DMS79 (cell line): ENCODE data around the gene SMARCA1.

ENCODE experiments used
- DNase-seq: peaks from one replicate; lab custom pipeline; 2025; lab: John Stamatoyannopoulos, UW

SMARCA1 gene

DNA sequence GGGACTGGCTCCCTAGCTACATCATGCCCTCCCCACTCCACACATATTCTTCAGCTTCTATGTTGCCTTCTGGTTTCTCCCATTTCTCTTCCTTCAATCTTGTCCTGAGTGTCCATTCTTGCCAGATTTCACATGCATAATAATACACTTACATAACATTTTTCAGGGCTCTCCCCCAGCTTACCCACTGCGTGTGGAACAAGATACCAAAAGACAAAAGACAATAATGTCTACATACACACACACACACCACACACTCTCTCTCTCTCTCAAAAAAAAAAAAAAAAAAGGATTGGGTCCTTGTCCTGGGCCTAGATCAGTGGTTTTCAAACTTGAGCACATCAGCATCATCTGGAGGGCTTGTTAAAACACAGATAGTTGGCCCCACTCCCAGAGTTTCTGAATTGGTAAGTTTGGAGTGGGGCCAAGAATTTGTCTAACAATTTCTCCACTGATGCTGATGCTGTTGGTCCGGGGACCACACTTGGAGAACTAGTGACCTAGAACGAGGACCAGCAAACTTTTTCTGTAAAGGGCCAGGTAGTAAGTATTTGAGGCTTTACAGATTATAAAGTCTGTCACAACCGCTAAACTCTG is 6.5 kb upstream of the SMARCA1 start:
- DNase-seq = peak; percentile 28

DNA sequence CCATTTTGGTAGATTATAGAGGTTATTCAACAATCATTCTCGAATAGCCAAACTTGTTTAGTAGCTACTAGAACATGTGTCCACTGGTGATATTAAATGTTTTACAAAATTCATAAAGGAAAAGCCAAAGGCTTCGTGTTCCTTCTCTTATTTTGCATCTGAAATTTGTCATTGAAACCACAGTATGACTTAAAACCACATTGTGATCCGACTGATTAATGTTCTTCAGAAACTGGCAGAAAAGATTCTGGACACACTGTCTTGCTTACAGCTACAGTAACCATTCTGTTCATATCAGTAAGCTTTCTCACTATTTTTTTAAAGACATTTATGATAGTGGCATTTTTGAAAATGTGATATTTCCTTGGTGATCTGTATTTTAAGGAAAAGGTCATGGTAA is 2.6 kb upstream of the SMARCA1 start:
- DNase-seq = no peak

DNA sequence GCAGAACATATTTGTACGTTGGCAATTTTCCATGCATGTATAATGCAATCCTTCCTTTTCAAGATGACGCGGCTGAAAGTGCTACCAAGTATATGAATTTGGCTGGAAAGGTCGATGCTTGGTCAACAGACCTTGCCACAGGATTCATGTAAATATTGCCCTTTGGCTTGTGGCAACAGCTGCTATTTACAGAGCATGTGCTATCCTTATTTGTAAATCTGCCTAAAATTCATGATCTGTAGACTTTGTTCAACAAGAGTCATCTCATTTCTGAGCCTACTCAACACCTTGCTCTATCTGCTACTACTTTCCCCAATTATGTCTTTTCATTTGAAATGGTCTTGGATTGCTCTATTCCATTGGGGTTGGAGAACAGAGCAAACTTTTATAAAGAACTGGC is 1.9 kb upstream of the SMARCA1 start:
- no peak for DNase-seq

DNA sequence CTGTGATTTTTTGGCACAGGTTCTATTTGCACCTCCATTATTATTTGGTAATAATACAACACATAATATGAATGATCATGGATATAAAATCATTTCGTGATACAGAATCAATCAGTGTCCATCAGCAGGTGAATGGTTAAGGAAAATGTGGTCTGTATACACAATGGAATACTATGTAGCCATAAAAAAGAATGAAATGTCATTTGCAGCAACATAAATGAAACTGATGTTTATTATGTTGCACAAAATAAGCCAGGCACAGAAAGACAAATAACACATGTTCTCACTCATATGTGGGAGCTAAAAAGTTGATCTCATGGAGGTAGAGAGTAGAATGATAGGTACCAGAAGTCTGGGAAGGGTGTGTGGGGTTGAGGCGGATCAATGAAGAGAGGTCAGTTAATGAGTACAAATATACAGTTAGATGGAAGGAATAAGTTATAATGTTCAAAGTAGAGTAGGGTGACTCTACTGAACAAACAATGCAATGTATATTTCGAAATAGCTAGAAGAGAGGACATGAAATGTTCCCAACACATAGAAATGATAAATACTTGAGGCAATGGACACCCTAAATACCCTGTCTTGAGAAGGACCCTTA is 1.1 kb upstream of the SMARCA1 start:
- no peak for DNase-seq

DNA sequence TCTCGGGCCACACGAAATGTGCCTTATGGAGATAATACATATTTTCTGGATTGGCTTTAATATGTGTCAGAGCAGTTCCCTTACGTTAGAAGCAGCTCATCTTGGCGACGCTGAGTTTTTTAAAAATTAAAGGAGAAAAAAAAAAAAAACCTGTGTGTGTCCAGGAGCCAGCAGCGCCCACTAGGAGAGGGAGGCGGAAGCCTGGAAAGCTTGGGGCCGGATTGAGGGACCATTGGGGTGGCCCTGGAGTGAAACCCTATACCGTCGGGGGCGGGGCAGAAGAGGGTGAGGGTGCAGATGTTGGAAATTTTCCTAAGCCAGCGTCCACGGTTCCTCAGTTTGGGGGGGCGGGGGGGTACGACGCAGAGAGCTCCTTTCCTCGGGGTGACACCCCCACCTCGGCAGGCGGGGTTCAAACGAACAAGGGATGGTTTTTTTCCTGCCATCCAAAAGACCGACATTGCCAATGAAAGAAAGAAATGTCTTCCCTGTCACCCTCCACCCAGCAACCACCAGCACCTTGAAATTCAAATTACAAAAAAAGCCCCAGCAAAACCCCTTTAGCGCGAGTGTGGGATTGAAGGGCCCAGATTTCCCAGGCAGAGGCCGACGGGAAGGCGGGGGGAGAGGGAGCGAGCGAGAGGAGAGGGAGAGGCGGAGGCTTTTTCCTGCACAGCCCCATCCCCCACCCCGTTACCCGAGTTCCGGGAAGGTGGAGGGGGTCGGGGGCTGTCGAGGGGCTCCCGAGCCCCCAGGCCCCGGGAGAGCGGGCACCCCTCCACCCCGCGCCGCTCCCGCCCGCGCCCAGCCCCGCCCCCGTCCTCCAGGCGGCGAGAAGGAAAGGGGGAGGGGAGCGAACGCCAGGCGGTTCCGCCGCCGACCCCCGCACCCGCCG is 859 bp downstream of the SMARCA1 start:
- DNase-seq = peak; percentile 17

DNA sequence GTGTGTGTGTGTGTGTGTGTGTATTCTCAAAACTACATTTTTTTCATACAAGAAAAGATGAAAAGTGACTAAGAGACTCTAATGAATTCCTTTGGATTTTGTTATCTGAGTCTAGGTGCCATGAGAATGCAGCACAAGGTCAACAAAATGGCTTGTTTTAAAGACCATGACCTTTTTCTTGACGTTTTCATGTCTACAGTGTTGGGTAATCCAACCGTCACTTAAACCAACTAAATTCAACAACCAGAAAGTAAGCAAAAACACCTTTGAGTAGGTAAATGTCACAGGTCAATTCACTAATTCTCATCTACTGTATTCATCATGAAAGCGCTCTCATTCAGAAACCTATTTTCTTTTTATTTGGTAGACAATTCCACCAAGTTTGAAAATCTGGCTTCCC is 3.1 kb downstream of the SMARCA1 start:
- no peak for DNase-seq

DNA sequence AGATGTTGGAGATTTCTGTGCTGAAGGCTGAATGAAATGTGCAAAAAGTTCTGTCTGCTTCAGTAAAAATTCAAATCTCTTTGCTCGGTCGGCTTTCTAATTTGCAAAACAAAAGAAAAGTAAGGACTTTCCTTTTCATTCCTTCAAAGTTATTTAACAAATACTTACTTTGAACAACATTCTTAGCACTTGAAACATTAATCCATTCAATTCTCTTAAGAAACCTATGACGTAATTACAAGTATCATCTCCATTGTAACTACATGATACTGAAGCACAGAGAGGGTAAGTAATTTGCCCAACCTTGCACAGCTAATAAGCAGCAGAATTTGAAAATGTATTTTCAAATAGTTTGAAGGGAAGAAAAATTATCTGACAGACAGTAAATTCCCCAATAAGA is 6.9 kb downstream of the SMARCA1 start:
- no peak for DNase-seq

DNA sequence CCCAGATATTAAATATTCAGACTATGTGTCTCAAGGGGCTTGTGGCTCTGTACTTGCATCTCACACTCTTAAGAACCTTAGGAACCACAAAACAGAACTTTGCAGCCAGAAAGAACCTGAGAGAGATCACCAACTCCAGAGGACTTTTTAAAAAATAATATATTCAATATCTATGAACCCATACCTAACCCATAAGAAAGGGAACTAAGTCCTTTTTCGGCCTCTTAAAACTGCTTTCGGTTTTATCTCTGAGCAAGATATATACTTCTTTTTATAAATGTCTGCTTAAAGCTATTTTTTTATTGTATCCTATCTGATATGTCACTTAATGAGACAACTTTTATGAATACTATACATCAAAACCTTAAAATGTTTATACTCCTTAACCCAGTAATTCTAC is 10.9 kb downstream of the SMARCA1 start:
- no peak for DNase-seq

DNA sequence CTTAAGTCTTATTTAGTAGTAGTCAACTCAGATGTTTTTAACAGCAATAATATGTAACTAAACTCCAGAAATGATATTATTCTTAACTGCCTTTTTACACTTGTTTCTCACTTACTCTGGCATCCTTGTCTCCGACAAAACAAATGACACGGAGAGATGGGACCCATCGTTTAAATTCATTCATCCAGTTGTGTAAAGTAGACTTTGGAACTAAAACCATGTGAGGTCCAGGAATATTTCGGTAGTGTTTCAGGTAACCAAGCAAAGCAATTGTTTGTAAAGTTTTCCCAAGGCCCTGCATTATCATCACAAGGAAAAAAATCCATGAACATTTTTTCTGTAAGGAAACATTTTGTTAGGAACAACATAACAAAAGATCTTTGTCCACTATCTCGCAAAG is 11.6 kb downstream of the SMARCA1 start:
- no peak for DNase-seq

DNA sequence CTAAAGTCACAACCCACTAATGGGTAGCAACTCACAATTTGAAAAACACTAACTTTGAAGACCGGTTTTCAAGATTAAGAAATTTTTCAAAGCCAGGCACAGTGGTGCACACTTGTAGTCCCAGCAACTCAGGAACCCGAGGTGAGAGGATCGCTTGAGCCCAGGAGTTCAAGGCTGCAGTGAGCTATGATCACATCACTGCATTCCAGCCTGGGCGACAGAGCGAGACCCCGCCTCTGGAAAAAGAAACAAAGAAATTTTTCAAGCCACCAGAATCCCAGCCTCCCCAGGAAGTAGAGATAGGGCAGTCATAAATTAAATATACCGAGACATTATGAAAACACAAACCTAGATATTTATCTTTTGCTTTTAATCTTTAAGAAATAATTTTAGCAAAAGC is 13.0 kb downstream of the SMARCA1 start:
- DNase-seq = no peak

DNA sequence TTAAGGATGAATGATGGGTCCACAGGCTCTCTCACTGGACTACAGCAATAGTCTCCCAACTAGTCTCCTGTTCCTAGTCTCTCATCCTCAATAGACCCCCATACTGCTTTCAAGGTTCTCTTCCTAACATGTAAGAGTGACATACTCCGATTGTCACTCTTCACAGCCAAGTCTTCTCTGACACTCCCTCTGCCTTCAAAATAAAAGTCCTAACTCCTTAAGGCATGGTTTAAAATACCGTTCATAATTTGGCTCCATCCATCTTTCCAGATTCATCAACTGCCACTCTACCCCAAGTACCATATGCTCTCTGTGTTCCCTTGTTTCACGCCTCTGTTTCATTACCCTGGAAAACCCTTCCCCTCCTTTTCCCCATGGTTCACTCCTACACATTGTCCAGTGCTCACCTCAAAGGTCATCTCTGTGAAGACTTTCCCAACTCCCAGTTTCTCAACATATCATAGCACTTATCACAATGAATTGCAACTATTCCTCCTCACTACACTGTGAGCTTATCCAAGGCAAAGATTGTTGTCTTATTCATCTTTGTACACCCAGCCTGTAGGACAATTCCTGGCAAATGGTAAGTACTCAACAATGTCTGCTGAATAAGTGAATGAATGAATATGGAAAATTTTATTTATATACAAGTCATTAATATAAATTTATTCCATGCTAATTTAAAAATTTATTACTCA is 26.0 kb downstream of the SMARCA1 start:
- no peak for DNase-seq

DNA sequence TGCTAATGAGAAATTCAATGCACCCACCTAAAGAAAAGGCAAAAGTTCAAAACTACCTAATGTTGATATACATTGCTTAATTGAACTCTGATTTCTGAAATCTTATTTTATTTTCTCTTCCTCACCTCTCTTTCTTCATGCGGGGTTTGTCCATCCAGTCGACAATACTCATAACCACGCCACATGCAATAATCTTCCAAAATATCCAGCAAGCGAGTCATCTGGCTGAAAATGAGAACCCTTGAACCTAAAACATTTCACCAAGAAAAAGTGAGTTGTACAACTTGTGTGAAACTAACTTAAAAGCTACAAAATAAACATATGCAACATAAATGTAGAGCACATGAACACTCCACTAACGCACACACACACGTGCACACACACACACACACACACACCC is 26.7 kb downstream of the SMARCA1 start:
- no peak for DNase-seq

DNA sequence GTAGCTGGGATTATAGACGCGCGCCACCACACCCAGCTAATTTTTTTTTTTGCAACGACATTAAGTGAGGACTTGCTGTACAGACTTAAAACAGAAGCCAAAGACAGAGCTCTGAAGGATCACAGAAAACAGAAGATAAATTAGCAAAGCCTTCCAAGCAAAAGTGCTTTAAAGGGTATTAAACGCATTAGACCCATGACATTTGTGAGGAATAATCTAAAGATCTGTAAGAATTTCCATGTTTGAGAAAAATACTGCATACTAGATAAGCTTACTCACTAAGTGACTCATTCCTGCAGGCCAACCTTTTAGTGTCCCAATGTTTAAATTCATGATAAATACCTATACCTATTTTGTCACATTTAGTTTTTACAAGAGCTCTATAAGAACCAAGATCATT is 27.4 kb downstream of the SMARCA1 start:
- DNase-seq = no peak

DNA sequence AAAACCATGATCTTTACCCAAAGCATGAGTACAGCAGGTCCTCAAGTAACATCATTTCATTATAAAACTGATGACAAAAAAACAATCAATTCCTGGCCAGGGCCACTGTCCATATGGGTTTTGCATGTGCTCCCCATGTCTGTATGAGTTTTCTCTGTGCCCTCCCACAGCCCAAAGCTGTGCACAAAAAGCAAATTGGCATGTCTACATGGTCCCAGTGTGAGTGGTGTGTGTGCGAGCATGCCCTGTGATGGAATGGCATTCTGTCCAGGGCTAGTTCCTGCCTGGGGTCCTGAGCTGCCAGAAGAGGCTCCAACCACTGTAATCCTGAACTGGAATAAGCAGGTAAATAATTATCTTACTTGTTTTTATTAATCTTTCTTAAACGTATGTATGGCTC is 28.4 kb downstream of the SMARCA1 start:
- DNase-seq = no peak

DNA sequence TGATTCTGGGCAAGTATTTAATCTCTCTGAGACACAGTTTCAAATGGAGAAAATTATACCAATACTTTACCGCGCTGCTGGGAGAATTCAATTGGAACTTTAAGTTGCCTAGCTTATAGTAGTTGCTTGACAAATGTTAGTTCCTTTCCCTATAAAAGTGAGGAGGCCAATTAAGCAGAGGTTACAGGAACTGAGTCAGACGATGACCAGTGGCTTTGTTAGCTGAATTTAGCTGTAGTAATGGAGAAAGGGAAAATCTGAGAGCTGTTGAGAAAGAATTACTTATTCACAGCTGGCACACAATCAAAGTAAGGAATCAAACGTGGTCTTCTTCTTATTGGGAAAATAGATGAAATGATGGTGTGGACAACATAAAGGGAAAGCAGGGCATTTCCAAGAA is 29.6 kb downstream of the SMARCA1 start:
- DNase-seq = no peak

DNA sequence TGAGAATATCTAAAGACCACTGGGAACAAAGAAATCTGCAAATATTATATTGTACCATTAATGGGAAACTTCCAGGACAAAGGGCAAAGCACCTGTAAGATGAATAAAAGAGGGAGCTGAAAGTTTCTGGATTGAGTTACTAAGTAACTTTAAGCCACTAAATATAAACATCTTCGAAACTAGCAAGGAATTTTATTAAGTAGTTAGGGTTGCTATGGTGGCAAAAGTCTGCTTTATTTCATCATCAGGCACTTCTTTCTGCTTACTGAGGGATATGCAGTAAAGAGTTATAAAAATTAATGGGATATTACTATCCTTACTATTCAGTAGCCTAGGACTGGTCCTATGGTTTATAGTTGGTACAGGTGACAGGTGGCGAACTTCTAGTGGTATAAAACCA is 33.0 kb downstream of the SMARCA1 start:
- no peak for DNase-seq

DNA sequence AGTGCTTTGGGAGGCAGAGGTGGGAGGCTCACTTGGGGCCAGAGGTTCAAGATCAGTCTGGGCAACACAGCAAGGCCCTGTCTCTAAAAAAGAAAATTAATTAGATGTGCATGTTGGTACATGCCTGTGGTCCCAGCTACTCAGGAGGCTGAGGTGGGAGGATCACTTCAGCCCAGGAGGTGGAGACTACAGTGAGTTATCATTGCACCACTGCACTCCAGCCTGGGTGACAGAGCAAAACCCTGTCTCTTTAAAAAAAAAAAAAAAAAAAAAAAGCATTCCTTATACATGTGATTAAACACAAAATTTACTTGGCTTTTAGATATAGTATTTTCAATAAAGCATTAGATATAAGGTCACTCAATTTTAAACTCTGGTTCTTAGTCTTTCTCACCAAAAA is 34.9 kb downstream of the SMARCA1 start:
- no peak for DNase-seq

DNA sequence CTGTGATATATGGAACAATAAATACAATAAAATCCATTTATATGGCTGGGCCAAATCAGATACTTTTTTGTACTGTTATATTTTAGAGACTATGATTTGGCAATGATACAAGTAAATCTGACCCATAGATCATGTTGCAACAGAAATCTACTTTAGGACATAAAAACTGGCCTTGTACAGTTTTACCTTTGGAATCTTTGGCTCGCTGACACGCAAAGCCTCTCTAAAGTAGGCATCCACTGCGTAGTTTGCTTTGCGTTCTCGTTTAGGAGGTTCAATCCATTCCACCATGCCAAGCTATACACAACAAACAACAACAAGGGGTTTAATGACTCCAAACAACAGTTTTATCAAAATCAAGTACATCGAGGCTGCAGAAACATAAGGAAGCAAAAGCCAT is 42.4 kb downstream of the SMARCA1 start:
- no peak for DNase-seq

DNA sequence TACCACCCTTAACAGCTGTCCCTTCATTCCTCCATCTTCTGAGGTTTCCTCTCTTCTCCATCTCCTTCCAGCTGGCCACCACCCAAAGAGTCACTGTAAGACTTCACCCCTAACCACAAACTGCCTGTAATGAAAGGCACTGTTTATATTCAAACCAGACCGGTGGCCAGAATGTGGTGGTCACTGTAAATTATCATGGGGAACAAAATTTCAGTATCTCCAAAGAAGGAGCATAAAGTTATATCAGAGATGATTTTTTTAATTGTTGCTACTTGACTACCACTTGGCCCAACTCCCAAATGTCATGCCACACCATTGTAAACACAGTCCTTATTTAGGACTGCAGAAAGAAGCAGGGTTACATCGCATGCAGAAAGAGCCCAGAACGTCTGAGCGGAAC is 44.8 kb downstream of the SMARCA1 start:
- no peak for DNase-seq

DNA sequence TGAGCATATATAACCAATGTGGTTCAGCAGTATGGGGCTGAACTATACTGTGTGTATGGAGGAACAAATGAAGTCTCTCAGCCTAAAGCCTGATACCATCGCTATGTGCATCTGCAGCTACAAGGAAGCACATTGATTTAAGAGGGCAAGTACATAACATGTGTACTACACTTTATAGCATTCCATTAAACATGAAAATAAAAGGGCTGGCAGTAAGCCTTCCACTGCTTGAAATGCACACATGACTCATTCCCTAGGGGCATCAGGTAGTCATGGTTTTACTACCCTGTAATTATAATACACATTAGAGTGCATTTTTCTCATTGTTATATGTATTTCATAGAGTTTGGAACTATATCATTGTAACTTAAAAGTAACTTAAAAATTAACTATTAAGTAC is 51.2 kb downstream of the SMARCA1 start:
- DNase-seq = no peak

DNA sequence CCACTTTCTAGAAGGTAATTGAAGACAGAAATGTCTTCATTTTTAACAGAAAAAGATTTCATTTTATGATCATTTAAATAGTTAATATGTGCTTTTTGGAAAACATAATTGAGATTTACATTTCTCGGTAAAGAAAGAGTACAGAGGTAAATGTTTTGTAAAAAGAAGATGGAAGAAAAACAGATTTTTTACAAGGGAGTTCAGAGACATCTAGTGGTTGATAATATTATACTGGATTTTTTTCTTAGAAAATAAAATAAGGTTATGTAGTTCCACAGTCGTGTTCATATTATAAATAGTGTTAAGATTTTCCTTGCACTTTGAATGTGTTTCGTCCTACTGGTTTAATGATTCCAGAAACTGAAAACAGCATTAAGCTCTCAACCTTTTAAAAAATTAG is 60.6 kb downstream of the SMARCA1 start:
- no peak for DNase-seq

DNA sequence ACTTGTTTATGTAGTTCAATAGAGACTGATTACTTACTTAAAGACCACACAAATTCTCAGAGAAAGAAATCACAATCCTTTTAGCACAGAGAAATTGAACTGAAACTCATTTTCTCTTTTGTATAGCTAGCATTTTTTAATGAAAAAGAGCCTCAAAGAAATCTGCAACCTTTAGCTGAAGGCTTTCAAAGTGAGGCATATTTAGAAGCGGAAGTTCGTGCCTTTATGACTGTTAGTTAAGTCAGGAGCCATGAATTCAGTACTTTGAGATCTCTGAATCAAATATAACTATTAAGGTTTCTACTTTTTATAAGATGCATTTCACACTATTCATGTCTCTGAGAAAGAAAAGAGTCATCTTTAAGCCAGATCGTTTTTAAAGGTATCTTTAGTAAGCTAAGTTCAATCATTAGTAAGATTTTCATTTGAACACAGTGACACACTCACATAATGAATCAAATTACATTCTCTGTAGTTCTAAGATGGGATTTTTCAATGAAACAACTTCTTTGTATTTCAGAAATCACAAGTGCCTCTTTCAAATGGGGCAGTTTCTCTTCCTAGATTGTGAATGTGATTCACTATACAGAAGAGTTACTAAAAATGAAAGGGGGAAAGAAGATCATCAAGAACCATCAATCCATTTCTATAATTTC is 61.4 kb downstream of the SMARCA1 start:
- no peak for DNase-seq
